H7 (cell line): ENCODE data around the gene GXYLT2. TPM values are rescaled to one million over a fixed set of nuclear protein-coding genes. Genes with fewer than 3 reads are reported as not detected.
"Not testable (repeated sequence)": the region's sequence is repeated elsewhere in the genome, so short reads cannot be mapped to it uniquely, and the experiment has no call there.

ENCODE experiments used
- DNase-seq: peaks from one replicate; pipeline ENCODE4 v3.0.0; 2012
- H3K27me3 ChIP-seq: 2 replicates; pipeline ENCODE4 v1.6.0; 2011; ENCODE audit warnings: mild to moderate bottlenecking, low read length; ENCODE audit not compliant: control insufficient read depth, insufficient read depth
- H3K36me3 ChIP-seq: replicated peaks from 2 replicates; pipeline ENCODE4 v1.5.1; 2011; ENCODE audit warnings: low read length; ENCODE audit not compliant: control insufficient read depth, insufficient read depth
- H3K4me3 ChIP-seq: 2 replicates; pipeline ENCODE4 v1.5.1; 2011; ENCODE audit warnings: low read depth, mild to moderate bottlenecking, control low read depth, low read length, moderate library complexity; ENCODE audit not compliant: insufficient read depth
- total RNA-seq: library from RNA; depleted of rRNA; stranded (reverse); fragments of >200 nt; shearing (Covaris generic); gene quantifications from 2 replicates; pipeline ENCODE4 v1.2.3, GENCODE V29; 2014

GXYLT2 gene
- total RNA-seq, 1 experiment from 2014 or later = 4.5 TPM

DNA sequence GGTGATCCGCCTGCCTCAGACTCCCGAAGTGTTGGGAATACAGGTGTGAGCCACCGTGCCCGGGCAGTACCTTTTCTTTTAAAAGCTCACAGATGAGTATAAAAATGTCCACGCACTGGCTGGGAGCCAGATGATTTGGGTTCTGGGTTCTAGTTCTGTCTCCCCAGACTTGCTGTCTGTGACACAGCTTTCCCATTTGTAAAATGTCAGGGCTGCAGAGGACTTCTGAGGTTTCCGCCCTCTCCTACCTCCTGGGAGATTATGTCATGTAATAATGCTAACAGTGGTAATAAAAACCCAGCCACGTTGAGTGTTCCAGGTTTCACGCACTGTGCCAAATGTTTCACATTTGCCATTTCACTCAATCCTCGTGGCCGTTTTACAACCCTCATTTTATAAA, 107.5 kb downstream of the GXYLT2 start:
- DNase-seq = no peak
- H3K36me3 ChIP-seq = 0 out of 2 replicates have a peak, but pooled peaks cover 4% of the 10 kb centered on the region
- H3K27me3 ChIP-seq = no peaks in the 10 kb centered on the region
- H3K4me3 ChIP-seq = no peak overlapping the region

DNA sequence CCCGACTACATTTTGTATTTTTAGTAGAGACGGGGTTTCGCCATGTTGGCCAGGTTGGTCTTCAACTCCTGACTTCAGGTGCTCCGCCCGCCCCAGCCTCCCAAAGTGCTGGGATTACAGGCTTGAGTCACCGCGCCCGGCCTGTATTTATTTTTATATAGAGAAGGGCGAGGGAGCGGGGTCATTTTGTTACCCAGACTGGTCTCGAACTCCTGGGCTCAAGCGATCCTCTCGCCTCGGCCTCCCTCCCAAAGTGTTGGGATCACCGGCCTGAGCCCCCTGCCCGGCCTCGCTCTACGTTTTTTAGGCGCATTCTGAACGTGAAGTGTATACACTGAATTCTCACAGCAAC, 108.3 kb downstream of the GXYLT2 start:
- no peak for DNase-seq
- Histone ChIP-seq H3K27me3 (no peaks in the 10 kb centered on the region), H3K36me3 (0 out of 2 replicates have a peak, but pooled peaks cover 4% of the 10 kb centered on the region), H3K4me3 (peak overlapping the region; percentile 86)

DNA sequence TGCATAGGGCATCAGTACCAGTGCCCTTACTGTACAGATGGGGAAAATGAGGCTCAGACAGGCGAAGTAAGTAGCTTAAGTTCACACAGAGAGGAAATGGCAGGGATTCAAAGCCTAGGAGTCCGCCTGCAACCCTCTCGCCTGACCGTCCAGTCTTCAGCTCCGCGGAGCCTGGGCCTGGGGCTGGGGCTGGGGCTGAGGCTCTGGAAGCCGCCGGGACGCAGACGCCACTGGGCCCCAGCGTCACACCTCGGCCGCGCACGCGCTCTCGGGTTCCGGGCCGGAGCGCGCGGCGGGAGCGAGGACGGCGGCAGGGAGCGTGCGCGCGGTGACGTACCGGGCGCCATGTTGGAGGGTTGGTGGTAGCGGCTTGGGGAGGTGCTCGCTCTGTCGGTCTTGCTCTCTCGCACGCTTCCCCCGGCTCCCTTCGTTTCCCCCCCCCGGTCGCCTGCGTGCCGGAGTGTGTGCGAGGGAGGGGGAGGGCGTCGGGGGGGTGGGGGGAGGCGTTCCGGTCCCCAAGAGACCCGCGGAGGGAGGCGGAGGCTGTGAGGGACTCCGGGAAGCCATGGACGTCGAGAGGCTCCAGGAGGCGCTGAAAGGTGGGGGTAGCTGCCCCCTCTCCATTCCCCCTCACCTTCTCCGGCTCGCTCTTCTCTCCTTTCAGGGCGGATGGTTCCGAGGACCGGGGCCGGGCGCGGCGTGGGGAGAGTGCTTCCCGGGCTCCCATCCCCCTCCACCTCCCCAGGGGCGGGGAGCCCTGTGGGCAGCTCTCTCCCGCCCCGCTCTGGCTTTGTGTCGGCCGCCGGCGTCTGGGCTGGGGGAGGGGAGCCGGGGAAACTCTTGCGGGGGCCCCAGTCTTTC, 108.9 kb downstream of the GXYLT2 start, which contains the start of gene PPP4R2:
Gene PPP4R2, plus strand, starts transcription at position 339 of the 861 bp plus-strand sequence. Its CDS starts 227 bp downstream, at position 566.
- H3K27me3 ChIP-seq = no peaks in the 10 kb centered on the region
- peak; percentile 93 for DNase-seq
- H3K36me3 ChIP-seq = peaks cover 7% of the 10 kb centered on the region; the same call in 1 of the 2 replicates
- peak within 1 kb of the TSS; percentile 86 for H3K4me3 ChIP-seq

DNA sequence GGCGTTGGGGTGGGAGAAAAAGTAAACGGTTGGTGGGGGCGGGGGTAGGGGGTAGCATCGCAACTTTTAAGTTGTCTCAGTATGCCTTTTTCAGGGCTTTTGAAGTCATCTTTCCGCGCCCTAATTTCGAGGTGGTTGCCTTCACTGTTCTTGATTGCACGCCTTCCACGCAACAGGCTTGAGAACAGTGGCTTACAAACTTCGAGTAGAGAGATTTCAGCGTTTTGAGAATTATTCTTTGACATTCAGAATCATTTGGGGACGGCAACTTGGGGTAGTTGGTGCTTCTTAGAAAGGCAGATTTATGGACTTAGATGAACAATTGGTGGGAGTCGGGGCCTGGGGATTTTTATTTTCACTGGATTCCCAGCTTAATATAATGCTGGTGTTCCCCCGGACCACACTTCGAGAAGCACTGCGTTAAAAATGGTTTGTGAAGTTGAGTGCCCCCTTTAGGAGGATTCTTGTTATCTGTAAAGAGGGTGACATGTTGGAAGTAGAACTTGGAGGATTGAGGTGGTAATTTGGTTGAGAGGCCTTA, 109.6 kb downstream of the GXYLT2 start:
- peak; percentile 59 for DNase-seq
- no peaks in the 10 kb centered on the region for H3K27me3 ChIP-seq
- H3K36me3 ChIP-seq = peaks cover 7% of the 10 kb centered on the region
- H3K4me3 ChIP-seq = peak overlapping the region; percentile 86

DNA sequence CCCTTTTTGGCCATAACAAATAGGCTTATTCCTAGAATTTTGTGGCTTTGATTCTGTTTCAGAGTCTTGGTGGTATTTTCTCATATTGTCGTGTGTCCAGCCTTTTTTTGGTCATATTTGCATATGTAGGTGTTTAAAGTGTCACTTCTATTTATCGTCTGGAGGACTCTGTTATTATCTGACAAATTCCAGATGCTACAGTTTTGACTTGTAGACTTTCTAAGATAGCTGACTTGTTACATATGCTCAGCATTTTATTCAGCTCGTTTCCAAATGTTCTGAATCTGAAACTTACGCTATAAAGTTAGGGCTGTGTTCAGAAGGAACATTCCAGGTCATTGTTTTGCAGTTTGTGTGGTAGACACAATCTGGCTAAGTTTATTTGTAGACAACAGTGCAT, 110.6 kb downstream of the GXYLT2 start:
- DNase-seq = no peak
- peaks cover 7% of the 10 kb centered on the region for H3K36me3 ChIP-seq

DNA sequence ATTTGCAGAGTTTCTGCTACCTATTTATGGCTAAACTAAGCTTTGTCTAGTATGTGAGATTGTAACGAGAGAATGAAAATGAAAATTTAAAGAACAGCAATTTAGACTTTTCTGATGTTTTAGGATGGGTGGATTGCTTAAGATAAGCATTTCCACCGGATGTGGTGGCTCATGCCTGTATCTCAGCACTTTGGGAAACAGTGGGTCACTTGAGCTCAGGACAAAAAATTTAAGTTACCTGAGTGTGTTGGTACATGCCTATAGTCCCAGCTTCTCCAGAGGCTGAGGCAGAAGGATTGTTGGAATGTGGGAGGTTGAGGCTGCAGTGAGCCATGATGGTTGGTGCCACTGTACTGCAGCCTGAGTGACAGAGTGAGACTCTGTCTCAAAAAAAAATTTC, 112.1 kb downstream of the GXYLT2 start:
- no peak for DNase-seq
- no peak overlapping the region for H3K4me3 ChIP-seq
- peaks cover 7% of the 10 kb centered on the region for H3K36me3 ChIP-seq
- no peaks in the 10 kb centered on the region for H3K27me3 ChIP-seq

More for the DNA sequence above, 110.6 kb downstream of the GXYLT2 start:
- peak overlapping the region; percentile 8; the same call in 1 of the 2 replicates for H3K4me3 ChIP-seq
- no peaks in the 10 kb centered on the region for H3K27me3 ChIP-seq

DNA sequence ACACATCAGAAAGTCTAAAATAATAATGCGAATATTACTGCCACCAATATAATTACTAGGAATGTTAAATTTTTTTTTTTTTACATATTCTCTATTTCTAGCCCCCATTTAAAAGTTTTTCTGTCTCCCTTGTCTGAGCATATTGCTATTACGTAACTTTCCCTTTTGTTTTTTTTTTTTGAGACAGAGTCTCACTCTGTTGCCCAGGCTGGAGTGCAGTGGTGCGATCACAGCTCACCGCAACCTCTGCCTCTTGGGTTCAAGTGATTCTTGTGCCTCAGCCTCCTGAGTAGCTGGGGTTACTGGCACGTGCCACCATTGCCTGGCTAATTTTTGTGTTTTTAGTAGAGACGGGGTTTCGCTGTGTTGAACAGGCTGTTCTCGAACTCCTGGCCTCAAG, 115.2 kb downstream of the GXYLT2 start:
- not testable (repeated sequence) for DNase-seq, H3K4me3 ChIP-seq
- peaks cover 11% of the 10 kb centered on the region for H3K36me3 ChIP-seq

DNA sequence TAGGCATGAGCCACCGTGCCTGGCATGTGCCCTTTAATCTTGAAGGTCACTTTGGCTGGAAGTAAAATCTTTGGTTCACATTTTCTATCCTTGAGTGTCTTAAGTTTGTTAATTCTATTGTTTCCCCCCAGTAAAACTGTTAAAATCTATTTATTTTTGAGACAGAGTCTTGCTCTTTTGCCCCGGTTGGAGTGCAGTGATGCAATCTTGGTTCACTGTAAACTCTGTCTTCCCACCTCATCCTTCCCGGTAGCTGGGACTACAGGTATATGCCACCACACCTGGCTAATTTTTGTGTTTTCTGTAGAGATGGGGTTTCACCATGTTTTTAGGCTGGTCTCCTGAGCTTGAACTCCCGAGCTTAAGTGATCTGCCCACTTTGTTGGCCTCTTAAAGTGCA, 116.5 kb downstream of the GXYLT2 start:
- H3K36me3 ChIP-seq = peaks cover 8% of the 10 kb centered on the region
- DNase-seq = no peak
- no peak overlapping the region for H3K4me3 ChIP-seq
- no peaks in the 10 kb centered on the region for H3K27me3 ChIP-seq

More for the DNA sequence above, 115.2 kb downstream of the GXYLT2 start:
- H3K27me3 ChIP-seq = not testable (repeated sequence)

DNA sequence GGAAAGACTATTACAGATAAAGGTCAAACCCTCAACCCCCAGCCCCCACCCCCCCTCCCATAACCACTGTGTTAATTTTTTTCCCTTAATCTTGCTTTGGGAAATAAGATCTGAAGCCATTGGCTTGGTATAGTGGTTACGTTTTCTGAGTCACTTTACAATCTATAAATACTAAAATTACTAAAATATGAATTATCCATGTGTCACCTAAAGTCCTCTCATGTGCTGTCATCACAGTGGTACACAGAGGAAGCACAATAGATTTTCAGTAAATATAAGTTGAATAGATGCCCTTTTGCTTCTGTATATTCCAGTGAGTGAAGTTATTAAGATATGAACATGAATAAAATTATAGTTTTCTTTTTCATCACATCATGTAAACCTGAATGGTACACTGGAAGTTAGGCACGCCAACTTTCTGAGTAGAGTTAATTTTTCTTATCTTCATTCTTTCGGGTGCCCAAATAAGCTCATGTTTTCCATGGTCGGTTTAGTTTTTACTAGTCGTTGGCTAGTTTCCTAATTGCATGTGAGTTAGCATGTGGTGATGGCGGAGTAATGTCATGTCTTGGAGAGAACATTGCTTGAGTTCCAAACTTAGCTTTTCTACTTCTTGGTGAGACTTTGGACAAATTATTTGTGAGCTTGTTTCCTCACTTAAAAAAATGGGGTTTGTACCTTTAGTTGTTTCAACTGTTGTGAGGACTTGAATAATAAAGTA, 120.3 kb downstream of the GXYLT2 start:
- no peaks in the 10 kb centered on the region for H3K27me3 ChIP-seq
- peaks cover 4% of the 10 kb centered on the region for H3K36me3 ChIP-seq
- no peak for DNase-seq
- H3K4me3 ChIP-seq = no peak overlapping the region

DNA sequence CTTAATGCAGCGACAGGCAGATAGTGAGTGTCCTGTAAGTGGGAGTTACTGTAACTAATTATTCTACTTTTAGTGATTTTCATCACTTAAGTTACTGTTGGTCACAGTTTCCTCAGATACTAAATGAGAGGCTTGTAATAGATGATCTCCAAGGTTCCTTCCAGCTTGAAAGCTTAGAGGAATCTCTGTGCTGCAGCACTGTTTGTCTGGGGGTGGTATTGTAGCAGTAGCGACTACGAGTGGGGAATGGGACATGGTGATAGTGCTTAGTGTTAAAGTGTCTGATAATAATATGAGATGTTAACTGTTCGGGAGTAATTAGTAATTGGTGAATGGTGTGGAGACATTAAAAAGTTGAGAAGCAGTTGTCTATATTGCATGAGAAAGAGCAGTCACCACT, 121.2 kb downstream of the GXYLT2 start:
- Histone ChIP-seq H3K4me3 (no peak overlapping the region), H3K36me3 (peaks cover 4% of the 10 kb centered on the region), H3K27me3 (no peaks in the 10 kb centered on the region)
- DNase-seq = no peak

DNA sequence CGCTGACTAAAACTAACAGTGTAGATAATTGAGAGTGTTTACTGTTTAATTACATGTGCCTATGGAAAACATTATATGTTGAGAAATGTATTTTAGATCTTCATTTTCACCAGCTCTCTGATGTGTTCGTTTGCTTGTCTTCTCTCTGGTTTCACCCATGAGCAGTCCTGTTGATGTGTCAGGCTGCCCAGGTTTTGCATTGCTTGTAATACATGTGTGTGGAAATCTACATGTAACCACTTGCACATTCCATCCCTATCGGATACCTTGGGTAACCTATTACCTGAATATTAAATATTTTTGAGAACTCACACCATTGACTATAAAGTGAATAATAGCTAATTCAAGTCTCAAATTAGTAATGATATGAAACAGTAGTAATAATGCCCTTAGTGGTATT, 121.9 kb downstream of the GXYLT2 start:
- Histone ChIP-seq H3K36me3 (peaks cover 4% of the 10 kb centered on the region), H3K4me3 (no peak overlapping the region), H3K27me3 (no peaks in the 10 kb centered on the region)
- DNase-seq = no peak

DNA sequence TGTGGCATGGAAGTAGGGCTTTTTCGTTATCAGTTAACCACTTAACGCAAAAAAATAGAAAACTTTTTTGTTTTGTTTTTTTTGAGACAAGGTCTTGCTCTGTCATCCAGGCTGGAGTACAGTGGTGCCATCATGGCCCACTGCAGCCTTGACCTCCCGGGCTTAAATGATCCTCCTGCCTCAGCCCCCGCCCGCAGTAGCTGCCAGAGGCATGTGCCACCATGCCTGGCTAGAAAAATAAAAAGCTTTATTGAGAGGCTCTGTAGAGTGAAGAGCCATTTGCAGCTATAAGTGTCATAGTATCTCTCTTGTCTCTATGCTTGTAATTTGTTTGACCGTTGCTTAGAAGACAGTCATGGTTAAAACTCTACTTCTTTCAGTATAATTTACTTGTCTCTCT, 122.3 kb downstream of the GXYLT2 start:
- Histone ChIP-seq H3K27me3 (no peaks in the 10 kb centered on the region), H3K36me3 (peaks cover 4% of the 10 kb centered on the region), H3K4me3 (no peak overlapping the region)
- DNase-seq = no peak

DNA sequence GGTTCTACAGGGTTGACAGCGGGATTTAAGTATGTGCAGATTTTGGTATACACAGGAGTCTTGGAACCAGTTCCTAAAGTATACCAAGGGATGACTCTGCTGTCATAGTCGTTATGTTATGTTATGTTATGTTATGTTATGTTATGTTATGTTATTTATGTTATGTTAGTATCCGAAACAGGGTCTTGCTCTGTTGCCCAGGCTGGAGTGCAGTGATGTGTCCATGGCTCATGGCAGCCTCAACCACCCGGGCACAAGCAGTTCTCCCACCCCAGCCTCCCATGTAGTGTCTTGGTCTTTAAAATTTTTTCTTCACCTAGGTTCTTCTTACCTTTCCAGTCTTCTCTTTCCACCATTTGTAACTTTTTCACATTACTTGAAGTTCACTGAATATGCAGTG, 130.5 kb downstream of the GXYLT2 start:
- Histone ChIP-seq H3K4me3 (no peak overlapping the region), H3K36me3 (no peaks in the 10 kb centered on the region), H3K27me3 (no peaks in the 10 kb centered on the region)
- DNase-seq = no peak

DNA sequence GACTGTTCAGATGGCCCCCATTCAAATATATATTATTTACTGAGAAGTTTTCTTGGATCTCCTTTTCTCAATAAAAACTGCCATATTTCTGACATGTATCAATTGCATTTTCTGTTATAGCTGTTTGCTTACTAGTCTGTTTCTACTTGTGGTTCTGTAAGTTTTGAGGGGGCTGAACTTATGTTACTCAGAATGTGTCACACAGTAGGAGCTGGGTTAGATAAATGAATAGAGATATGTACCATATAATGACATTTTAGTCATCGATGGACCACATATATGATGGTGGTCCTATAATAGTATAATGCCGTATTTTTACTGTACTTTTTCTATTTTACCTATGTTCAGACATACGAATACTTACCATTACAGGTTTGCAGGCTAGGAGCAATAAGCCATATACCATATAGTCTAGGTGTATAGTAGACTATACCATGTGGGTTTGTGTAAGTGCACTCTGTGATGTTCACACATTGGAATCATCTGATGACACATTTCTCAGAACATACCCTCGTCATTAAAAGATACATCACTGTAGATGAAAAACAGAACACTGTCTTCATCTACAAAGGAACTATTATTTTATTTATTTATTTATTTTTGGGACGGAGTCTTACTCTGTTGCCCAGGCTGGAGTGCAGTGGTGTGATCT, 131.1 kb downstream of the GXYLT2 start:
- no peak for DNase-seq
- H3K27me3 ChIP-seq = no peaks in the 10 kb centered on the region
- H3K36me3 ChIP-seq = no peaks in the 10 kb centered on the region
- H3K4me3 ChIP-seq = no peak overlapping the region
